NB4 (cell line): ENCODE measurements around the gene LYRM4.

Experiments
- MYC ChIP-seq: IDR thresholded peaks from 2 replicates; pipeline ENCODE4 v1.6.1; 2011; ENCODE audit warnings: low read depth, low read length
- TF ChIP-seq, protein P1 (sequence below): IDR thresholded peaks from one replicate; pipeline ENCODE4 v1.5.1; 2012; ENCODE audit warnings: low read depth, low read length
- TF ChIP-seq, protein P2 (sequence below): IDR thresholded peaks from 2 replicates; pipeline ENCODE4 v1.6.1; 2011; ENCODE audit warnings: low read depth, low read length

GRCh38 chr6:5295623-5296022 lies 34.9 kb upstream of the LYRM4 start:
- TF ChIP-seq, protein P1, sequence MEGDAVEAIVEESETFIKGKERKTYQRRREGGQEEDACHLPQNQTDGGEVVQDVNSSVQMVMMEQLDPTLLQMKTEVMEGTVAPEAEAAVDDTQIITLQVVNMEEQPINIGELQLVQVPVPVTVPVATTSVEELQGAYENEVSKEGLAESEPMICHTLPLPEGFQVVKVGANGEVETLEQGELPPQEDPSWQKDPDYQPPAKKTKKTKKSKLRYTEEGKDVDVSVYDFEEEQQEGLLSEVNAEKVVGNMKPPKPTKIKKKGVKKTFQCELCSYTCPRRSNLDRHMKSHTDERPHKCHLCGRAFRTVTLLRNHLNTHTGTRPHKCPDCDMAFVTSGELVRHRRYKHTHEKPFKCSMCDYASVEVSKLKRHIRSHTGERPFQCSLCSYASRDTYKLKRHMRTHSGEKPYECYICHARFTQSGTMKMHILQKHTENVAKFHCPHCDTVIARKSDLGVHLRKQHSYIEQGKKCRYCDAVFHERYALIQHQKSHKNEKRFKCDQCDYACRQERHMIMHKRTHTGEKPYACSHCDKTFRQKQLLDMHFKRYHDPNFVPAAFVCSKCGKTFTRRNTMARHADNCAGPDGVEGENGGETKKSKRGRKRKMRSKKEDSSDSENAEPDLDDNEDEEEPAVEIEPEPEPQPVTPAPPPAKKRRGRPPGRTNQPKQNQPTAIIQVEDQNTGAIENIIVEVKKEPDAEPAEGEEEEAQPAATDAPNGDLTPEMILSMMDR = no peak
- TF ChIP-seq, protein P2, sequence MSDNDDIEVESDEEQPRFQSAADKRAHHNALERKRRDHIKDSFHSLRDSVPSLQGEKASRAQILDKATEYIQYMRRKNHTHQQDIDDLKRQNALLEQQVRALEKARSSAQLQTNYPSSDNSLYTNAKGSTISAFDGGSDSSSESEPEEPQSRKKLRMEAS = no peak
- no peak for TF ChIP-seq MYC
